ENCODE measurements around the gene WWP2. TPM values are rescaled to one million over a fixed set of nuclear protein-coding genes. Genes with fewer than 3 reads are reported as not detected.

Gene WWP2
- total RNA-seq, 2 donors from 2014 or later, result 34.8 to 78.8 TPM

GRCh38 chr16:69905171-69905555 is 143.0 kb downstream of the WWP2 start:
- Histone ChIP-seq H3K27me3 (no peaks in the 10 kb centered on the region), H3K36me3 (replicated peaks in 1 of 2; ENCODE audit: insufficient read depth in 1 of 2, low read depth in 2 of 2) (peaks cover 0 to 8% of the 10 kb centered on the region in 2 donors), H3K27ac (no peak overlapping the region), H3K4me3 (no peak overlapping the region), H3K4me1 (no peaks in the 10 kb centered on the region), H3K9me3 (no peaks in the 10 kb centered on the region)
- DNase-seq, result no peak
- no peak for ATAC-seq
- 63 to 68% methylated on average over 2 of the region's 2 CpGs for WGBS, 2 donors
- no peak for TF ChIP-seq CTCF (IDR thresholded peaks at IDR 0.05)
- TF ChIP-seq POLR2A (IDR thresholded peaks at IDR 0.05), result no peak
- intact Hi-C loops (cut with DNase I), result no loop called here

- intact Hi-C loops (cut with DNase I), result no loop called here
- Histone ChIP-seq H3K36me3 (replicated peaks in 1 of 2; ENCODE audit: insufficient read depth in 1 of 2, low read depth in 2 of 2) (peaks cover 0 to 9% of the 10 kb centered on the region in 2 donors), H3K27me3 (no peaks in the 10 kb centered on the region), H3K27ac (no peak overlapping the region), H3K4me3 (no peak overlapping the region), H3K4me1 (no peaks in the 10 kb centered on the region), H3K9me3 (no peaks in the 10 kb centered on the region)
- TF ChIP-seq CTCF (IDR thresholded peaks at IDR 0.05) (no peak), POLR2A (IDR thresholded peaks at IDR 0.05) (no peak)
- no peak for ATAC-seq
- DNase-seq, result no peak
- 85 to 96% methylated on average over 6 of the region's 6 CpGs for WGBS, 2 donors
These were observed 144.8 kb downstream of the WWP2 start for GRCh38 chr16:69906838-69907401.

- intact Hi-C loops (cut with DNase I), result no loop called here
- H3K4me1 ChIP-seq, result no peaks in the 10 kb centered on the region
- WGBS, 2 donors, result 94 to 98% methylated on average over 8 of the region's 8 CpGs
- H3K27me3 ChIP-seq, result no peaks in the 10 kb centered on the region
- no peak overlapping the region for H3K27ac ChIP-seq
- no peak for ATAC-seq
- no peak for DNase-seq
- no peak overlapping the region for H3K4me3 ChIP-seq
- no peaks in the 10 kb centered on the region for H3K9me3 ChIP-seq
- peaks cover 0 to 7% of the 10 kb centered on the region in 2 donors for H3K36me3 ChIP-seq (replicated peaks in 1 of 2; ENCODE audit: insufficient read depth in 1 of 2, low read depth in 2 of 2)
- no peak for TF ChIP-seq POLR2A (IDR thresholded peaks at IDR 0.05)
- TF ChIP-seq CTCF (IDR thresholded peaks at IDR 0.05), result no peak
These were observed 146.9 kb downstream of the WWP2 start for GRCh38 chr16:69909043-69909442.

- Histone ChIP-seq H3K4me3 (no peak overlapping the region), H3K4me1 (no peaks in the 10 kb centered on the region), H3K9me3 (no peaks in the 10 kb centered on the region), H3K36me3 (replicated peaks in 1 of 2; ENCODE audit: insufficient read depth in 1 of 2, low read depth in 2 of 2) (peaks cover 0 to 7% of the 10 kb centered on the region in 2 donors), H3K27ac (no peak overlapping the region), H3K27me3 (no peaks in the 10 kb centered on the region)
- DNase-seq (no peak), ATAC-seq (no peak)
- intact Hi-C loops (cut with DNase I), result no loop called here
- WGBS, 2 donors, result 70 to 78% methylated on average over 7 of the region's 7 CpGs
- TF ChIP-seq POLR2A (IDR thresholded peaks at IDR 0.05) (no peak), CTCF (IDR thresholded peaks at IDR 0.05) (no peak)
These were observed 147.6 kb downstream of the WWP2 start for GRCh38 chr16:69909760-69910159.

- TF ChIP-seq CTCF (IDR thresholded peaks at IDR 0.05), result no peak
- TF ChIP-seq POLR2A (IDR thresholded peaks at IDR 0.05), result no peak
- intact Hi-C loops (cut with DNase I), result no loop called here
- WGBS, 2 donors, result 67 to 77% methylated on average over 3 of the region's 3 CpGs
These were observed 148.8 kb downstream of the WWP2 start for GRCh38 chr16:69910964-69911363.

More at GRCh38 chr16:69910964-69911363, 148.8 kb downstream of the WWP2 start:
- H3K9me3 ChIP-seq, result no peaks in the 10 kb centered on the region
- DNase-seq (no peak), ATAC-seq (no peak)
- no peak overlapping the region for H3K27ac ChIP-seq
- no peaks in the 10 kb centered on the region for H3K4me1 ChIP-seq
- H3K4me3 ChIP-seq, result no peak overlapping the region
- H3K27me3 ChIP-seq, result no peaks in the 10 kb centered on the region
- H3K36me3 ChIP-seq (replicated peaks in 1 of 2; ENCODE audit: insufficient read depth in 1 of 2, low read depth in 2 of 2), result peaks cover 0 to 7% of the 10 kb centered on the region in 2 donors

Data from body of pancreas (tissue), 4 donors.